ENCODE measurements around the gene GPR37L1.

DNA sequence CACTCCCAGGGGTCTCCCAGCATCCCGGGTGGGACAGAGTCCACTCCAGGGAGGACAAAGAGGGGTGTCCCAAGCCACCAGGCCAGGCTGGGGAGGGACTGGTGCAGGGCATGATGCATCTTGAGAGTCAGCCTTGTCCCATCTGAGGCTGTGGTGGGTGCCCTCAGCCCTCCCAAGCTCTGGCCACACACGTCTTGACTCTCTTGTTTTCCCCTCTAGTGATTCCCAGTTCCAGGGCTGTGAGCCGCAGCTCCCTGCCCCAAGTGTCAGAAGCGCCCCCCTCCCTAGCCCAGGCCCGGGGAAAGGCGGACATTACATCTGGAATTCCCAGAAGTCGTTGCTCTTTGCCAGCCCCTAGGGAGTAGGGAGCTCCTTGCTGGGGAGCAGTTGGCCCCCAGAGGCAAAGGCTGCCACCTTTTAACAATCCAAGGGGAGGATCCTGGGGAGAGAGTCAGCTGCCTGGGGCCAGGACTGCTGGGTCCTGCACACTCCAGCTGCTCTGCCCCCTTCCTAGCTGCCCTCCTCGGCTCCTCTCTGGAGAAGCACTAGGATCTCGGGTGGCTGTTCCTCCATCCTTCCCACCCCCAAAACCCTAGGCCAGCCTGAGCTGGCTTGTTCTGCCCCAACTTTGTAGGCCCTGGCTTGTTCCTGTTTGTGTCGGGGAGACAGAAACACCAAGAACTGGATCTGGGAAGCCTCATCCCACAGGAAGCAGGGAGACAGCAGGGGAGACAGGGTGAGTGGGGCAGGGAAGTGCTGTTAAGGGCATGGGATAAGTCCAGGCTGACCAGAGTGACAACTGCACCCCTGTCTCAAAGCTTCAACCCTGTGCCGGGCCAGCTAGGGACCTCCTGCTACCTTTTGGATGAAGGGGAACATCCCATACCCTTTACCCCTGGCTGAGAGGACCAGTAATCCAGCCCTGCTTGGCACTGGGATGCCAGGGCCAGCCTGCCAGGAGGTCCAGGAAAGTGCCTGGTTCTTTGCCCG lies 40.9 kb downstream of the GPR37L1 start:
- TF ChIP-seq, protein P1, sequence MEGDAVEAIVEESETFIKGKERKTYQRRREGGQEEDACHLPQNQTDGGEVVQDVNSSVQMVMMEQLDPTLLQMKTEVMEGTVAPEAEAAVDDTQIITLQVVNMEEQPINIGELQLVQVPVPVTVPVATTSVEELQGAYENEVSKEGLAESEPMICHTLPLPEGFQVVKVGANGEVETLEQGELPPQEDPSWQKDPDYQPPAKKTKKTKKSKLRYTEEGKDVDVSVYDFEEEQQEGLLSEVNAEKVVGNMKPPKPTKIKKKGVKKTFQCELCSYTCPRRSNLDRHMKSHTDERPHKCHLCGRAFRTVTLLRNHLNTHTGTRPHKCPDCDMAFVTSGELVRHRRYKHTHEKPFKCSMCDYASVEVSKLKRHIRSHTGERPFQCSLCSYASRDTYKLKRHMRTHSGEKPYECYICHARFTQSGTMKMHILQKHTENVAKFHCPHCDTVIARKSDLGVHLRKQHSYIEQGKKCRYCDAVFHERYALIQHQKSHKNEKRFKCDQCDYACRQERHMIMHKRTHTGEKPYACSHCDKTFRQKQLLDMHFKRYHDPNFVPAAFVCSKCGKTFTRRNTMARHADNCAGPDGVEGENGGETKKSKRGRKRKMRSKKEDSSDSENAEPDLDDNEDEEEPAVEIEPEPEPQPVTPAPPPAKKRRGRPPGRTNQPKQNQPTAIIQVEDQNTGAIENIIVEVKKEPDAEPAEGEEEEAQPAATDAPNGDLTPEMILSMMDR (IDR thresholded peaks at IDR 0.05; ENCODE audit: low read length): no peak
- no peak for TF ChIP-seq EZH2 (optimal IDR thresholded peaks at IDR 0.05; ENCODE audit: low read depth, low read length)
